Activated naive CD8-positive, alpha-beta T cell treated with anti-CD3 and anti-CD28 coated beads, Interleukin-2, amount 50 U/mL, for 24 hours (primary cell): ENCODE data around the gene CEP76.

ENCODE experiments used
- ATAC-seq: fragments of 150-1000 bp; cut with Tn5 transposase; one replicate; pipeline ENCODE4 v1.10.0; 2021
- DNase-seq: peaks from one replicate; pipeline ENCODE4 v3.0.0; 2021
- H3K27ac Mint-ChIP-seq: one replicate; pipeline ENCODE4 v1.8.0; 2021; ENCODE audit warnings: mild to moderate bottlenecking, mixed read lengths
- H3K27me3 Mint-ChIP-seq: one replicate; pipeline ENCODE4 v1.8.0; 2021; ENCODE audit warnings: mixed read lengths
- H3K36me3 Mint-ChIP-seq: one replicate; pipeline ENCODE4 v1.8.0; 2021; ENCODE audit warnings: low read depth, mixed read lengths
- H3K4me1 Mint-ChIP-seq: one replicate; pipeline ENCODE4 v1.8.0; 2021; ENCODE audit warnings: mixed read lengths
- H3K4me3 Mint-ChIP-seq: one replicate; pipeline ENCODE4 v1.8.0; 2021; ENCODE audit warnings: mild to moderate bottlenecking, moderate library complexity, mixed read lengths
- H3K9me3 Mint-ChIP-seq: one replicate; pipeline ENCODE4 v1.8.0; 2021; ENCODE audit warnings: mixed read lengths

The CEP76 gene

DNA sequence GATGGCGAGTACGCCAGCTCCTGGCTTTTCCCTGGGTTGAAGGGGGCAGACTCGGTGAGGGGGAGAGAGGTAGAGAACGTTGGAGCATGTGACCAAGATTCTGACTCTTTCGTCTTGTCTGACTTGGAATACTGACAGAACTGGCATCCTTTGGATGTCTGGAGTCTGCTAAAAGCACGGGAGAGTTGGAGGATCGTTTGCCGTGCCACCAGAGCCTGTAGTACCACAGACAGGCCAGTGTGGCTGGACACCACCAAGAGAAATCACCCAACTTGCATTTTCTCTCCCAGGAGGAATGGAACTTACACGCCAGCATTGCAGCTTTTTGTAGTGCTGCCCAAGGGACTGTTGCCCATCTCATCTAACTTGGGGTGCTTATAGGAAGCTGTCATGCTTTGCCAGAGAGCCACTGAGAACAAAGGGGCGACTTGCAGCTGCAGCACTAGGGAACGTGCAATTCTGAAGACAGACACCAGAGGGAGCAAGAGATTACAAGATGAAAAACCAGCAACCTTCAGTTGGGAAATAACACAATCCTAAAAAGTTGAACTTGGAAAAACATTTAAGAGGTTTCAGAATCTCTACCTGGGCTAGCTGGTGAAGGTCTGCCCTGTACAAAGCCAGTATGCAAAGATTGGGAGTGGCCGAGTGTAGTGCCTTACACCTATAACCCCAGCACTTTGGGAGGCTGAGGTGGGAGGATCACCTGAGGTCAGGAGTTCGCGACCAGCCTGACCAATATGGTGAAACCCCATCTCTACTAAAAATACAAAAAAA, 24.4 kb upstream of the CEP76 start:
- H3K36me3 Mint-ChIP-seq: peaks cover 10% of the 10 kb centered on the region
- ATAC-seq (peak; percentile 59), DNase-seq (peak; percentile 60)
- no peaks in the 10 kb centered on the region for H3K9me3 Mint-ChIP-seq
- H3K27me3 Mint-ChIP-seq: no peaks in the 10 kb centered on the region
- no peak overlapping the region for H3K4me3 Mint-ChIP-seq
- H3K27ac Mint-ChIP-seq: no peak overlapping the region
- peaks cover under 1% of the 10 kb centered on the region for H3K4me1 Mint-ChIP-seq

GRCh38 chr18:12726331-12726730, 23.8 kb upstream of the CEP76 start:
- peaks cover 13% of the 10 kb centered on the region for H3K36me3 Mint-ChIP-seq
- H3K4me3 Mint-ChIP-seq: no peak overlapping the region
- H3K9me3 Mint-ChIP-seq: no peaks in the 10 kb centered on the region
- no peak overlapping the region for H3K27ac Mint-ChIP-seq
- DNase-seq: no peak
- H3K4me1 Mint-ChIP-seq: peaks cover 3% of the 10 kb centered on the region
- H3K27me3 Mint-ChIP-seq: no peaks in the 10 kb centered on the region
- ATAC-seq: no peak

- ATAC-seq (no peak), DNase-seq (no peak)
- Mint-ChIP-seq H3K36me3 (peaks cover 25% of the 10 kb centered on the region), H3K4me1 (peaks cover 3% of the 10 kb centered on the region), H3K27ac (no peak overlapping the region), H3K27me3 (no peaks in the 10 kb centered on the region), H3K4me3 (no peak overlapping the region), H3K9me3 (no peaks in the 10 kb centered on the region)
Measured at GRCh38 chr18:12722731-12723130, 20.2 kb upstream of the CEP76 start.

GRCh38 chr18:12721495-12722275, 19.2 kb upstream of the CEP76 start:
- DNase-seq: no peak
- Mint-ChIP-seq H3K27me3 (no peaks in the 10 kb centered on the region), H3K4me3 (no peak overlapping the region), H3K4me1 (peaks cover 3% of the 10 kb centered on the region), H3K9me3 (no peaks in the 10 kb centered on the region), H3K27ac (peak overlapping the region; percentile 3), H3K36me3 (peaks cover 28% of the 10 kb centered on the region)
- no peak for ATAC-seq

GRCh38 chr18:12711446-12711845, 8.9 kb upstream of the CEP76 start:
- DNase-seq (no peak), ATAC-seq (no peak)
- H3K4me1 Mint-ChIP-seq: no peaks in the 10 kb centered on the region
- H3K27ac Mint-ChIP-seq: peak overlapping the region; percentile 64
- no peaks in the 10 kb centered on the region for H3K27me3 Mint-ChIP-seq
- no peaks in the 10 kb centered on the region for H3K9me3 Mint-ChIP-seq
- H3K36me3 Mint-ChIP-seq: peaks cover 44% of the 10 kb centered on the region
- no peak overlapping the region for H3K4me3 Mint-ChIP-seq

- DNase-seq: peak; percentile 16
- H3K9me3 Mint-ChIP-seq: no peaks in the 10 kb centered on the region
- H3K27ac Mint-ChIP-seq: peak overlapping the region; percentile 95
- peak overlapping the region; percentile 98 for H3K4me3 Mint-ChIP-seq
- no peak for ATAC-seq
- H3K4me1 Mint-ChIP-seq: peaks cover 44% of the 10 kb centered on the region
- no peaks in the 10 kb centered on the region for H3K27me3 Mint-ChIP-seq
- H3K36me3 Mint-ChIP-seq: peaks cover 30% of the 10 kb centered on the region
Measured at GRCh38 chr18:12703664-12704063, 1.1 kb upstream of the CEP76 start.

DNA sequence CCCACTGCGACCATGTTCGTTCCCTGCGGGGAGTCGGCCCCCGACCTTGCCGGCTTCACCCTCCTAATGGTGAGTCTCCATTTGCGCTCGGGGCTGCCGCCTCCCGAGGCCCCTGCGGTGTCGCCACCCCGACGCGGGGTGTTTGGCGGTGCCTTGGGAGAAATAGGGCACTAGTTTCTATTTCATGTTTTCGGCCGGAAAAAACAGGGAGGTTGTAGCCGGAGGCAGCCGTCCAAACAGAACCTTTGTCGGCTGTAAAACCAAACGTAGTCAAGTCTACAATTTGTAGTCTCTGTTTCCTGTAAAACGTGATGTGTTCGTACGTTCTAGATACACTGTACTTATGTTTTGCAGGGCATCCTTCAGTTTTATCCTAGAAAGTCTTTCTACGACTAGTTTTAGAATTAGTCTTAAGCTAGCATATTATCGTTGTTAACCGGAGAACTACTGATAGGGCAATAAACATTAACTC, 609 bp upstream of the CEP76 start:
- DNase-seq: no peak
- peak overlapping the region; percentile 98 for H3K4me3 Mint-ChIP-seq
- peaks cover 44% of the 10 kb centered on the region for H3K4me1 Mint-ChIP-seq
- H3K27me3 Mint-ChIP-seq: no peaks in the 10 kb centered on the region
- H3K36me3 Mint-ChIP-seq: peaks cover 32% of the 10 kb centered on the region
- no peak for ATAC-seq
- peak overlapping the region; percentile 95 for H3K27ac Mint-ChIP-seq
- H3K9me3 Mint-ChIP-seq: no peaks in the 10 kb centered on the region

DNA sequence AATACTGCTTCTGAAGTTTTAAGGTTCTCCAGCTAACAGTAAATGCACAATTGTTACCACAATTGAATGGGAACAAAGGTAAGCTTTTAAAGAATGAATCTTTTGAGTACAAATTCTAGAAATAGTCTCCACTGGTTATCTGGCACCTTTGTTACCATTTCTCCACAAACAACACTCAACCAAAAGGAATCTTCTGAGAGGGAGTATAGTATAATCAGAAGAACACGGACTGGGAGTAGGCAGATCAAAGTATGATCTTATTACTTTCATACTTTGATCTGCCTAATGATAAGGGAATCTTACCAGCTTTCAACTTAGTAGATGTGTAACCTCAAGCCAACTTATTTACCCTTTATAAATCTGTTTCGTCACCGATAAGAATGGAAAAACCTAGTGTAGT, 1.4 kb downstream of the CEP76 start:
- peaks cover 28% of the 10 kb centered on the region for H3K36me3 Mint-ChIP-seq

DNA sequence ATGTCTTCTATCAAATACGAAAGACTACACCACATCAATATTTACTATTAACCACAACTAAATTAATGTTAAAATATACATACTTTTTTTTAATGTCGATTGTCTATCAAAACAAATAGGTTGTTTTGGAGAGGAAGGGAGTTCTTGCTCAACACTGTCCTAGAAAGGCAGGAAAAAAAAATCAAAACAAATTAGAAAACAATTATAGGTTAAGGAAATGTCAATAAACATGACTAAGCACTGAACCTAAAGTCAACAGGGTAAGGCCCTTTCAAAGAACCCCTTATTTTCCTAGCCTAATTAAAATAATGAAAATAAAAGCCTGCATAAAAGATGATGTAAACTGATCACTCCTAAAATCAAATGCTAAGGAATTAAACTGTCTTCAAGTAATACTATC, 2.8 kb downstream of the CEP76 start:
- DNase-seq (no peak), ATAC-seq (no peak)
- peaks cover 30% of the 10 kb centered on the region for H3K36me3 Mint-ChIP-seq
- peaks cover 34% of the 10 kb centered on the region for H3K4me1 Mint-ChIP-seq
- H3K27ac Mint-ChIP-seq: no peak overlapping the region
- no peaks in the 10 kb centered on the region for H3K9me3 Mint-ChIP-seq
- no peak overlapping the region for H3K4me3 Mint-ChIP-seq
- H3K27me3 Mint-ChIP-seq: no peaks in the 10 kb centered on the region

More for the DNA sequence above, 1.4 kb downstream of the CEP76 start:
- Mint-ChIP-seq H3K9me3 (no peaks in the 10 kb centered on the region), H3K4me1 (peaks cover 44% of the 10 kb centered on the region), H3K27ac (peak overlapping the region; percentile 95), H3K4me3 (peak overlapping the region; percentile 98), H3K27me3 (no peaks in the 10 kb centered on the region)
- DNase-seq (no peak), ATAC-seq (peak; percentile 6)

DNA sequence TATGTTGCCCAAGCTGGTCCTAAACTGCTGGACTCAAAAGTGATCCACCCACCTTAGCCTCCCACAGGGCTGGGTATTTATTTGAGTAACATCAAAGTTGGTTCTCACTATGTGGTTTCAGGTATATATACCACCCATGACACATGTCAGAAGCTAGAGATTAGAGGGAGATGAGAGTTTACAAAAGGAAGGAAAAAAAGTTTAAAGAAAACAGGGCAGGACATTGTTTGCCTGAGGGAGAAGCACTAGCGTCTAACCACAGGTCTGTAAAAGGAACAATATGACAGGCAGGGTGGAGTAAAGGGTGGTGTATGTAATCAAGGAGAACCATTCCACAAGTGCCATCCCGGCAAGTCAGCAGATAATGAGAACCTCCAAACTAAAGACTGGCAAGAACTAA, 8.5 kb downstream of the CEP76 start:
- peak; percentile 20 for ATAC-seq
- H3K4me1 Mint-ChIP-seq: peaks cover 8% of the 10 kb centered on the region
- H3K27ac Mint-ChIP-seq: no peak overlapping the region
- no peak for DNase-seq
- H3K9me3 Mint-ChIP-seq: no peaks in the 10 kb centered on the region
- H3K4me3 Mint-ChIP-seq: no peak overlapping the region
- no peaks in the 10 kb centered on the region for H3K27me3 Mint-ChIP-seq
- peaks cover 21% of the 10 kb centered on the region for H3K36me3 Mint-ChIP-seq

GRCh38 chr18:12692206-12692605, 10.3 kb downstream of the CEP76 start:
- Mint-ChIP-seq H3K36me3 (peaks cover 13% of the 10 kb centered on the region), H3K4me3 (no peak overlapping the region)
- no peak for ATAC-seq

GRCh38 chr18:12689256-12689850, 13.2 kb downstream of the CEP76 start:
- peaks cover 8% of the 10 kb centered on the region for H3K4me1 Mint-ChIP-seq
- H3K9me3 Mint-ChIP-seq: no peaks in the 10 kb centered on the region
- H3K27ac Mint-ChIP-seq: no peak overlapping the region
- DNase-seq: no peak
- no peak for ATAC-seq
- no peaks in the 10 kb centered on the region for H3K27me3 Mint-ChIP-seq
- peaks cover 5% of the 10 kb centered on the region for H3K36me3 Mint-ChIP-seq
- H3K4me3 Mint-ChIP-seq: no peak overlapping the region

More at GRCh38 chr18:12692206-12692605, 10.3 kb downstream of the CEP76 start:
- DNase-seq: no peak
- peaks cover 8% of the 10 kb centered on the region for H3K4me1 Mint-ChIP-seq
- no peaks in the 10 kb centered on the region for H3K27me3 Mint-ChIP-seq
- H3K9me3 Mint-ChIP-seq: no peaks in the 10 kb centered on the region
- H3K27ac Mint-ChIP-seq: no peak overlapping the region

DNA sequence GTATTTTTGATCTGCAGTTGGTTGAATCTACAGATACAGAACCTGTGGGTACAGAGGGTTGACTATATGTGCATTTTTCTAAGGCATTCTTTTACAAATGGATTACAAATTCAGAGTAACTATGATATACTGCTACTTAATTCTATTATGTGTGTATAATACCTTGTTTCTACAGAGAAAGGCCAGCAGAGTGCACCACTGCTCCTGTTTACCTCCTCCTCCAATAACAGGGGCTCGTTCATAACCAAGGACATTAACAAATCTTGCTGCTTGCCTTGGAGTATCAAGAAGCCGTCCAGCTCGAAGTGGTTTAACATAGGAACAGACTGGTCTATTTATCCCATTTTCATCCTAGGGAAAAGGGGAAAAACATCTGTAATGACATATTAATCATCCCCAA, 16.4 kb downstream of the CEP76 start:
- Mint-ChIP-seq H3K9me3 (no peaks in the 10 kb centered on the region), H3K27me3 (no peaks in the 10 kb centered on the region), H3K4me3 (no peak overlapping the region), H3K36me3 (no peaks in the 10 kb centered on the region), H3K4me1 (peaks cover 2% of the 10 kb centered on the region), H3K27ac (no peak overlapping the region)
- no peak for ATAC-seq
- DNase-seq: no peak

- Mint-ChIP-seq H3K4me3 (no peak overlapping the region), H3K27ac (peak overlapping the region; percentile 53), H3K36me3 (peaks cover 19% of the 10 kb centered on the region), H3K4me1 (peaks cover 3% of the 10 kb centered on the region), H3K9me3 (no peaks in the 10 kb centered on the region), H3K27me3 (no peaks in the 10 kb centered on the region)
- DNase-seq (no peak), ATAC-seq (no peak)
Measured at GRCh38 chr18:12679183-12679786, 23.2 kb downstream of the CEP76 start.
